HEK293 (cell line): ENCODE data around the gene CANT1.

Experiments
- GLI2 ChIP-seq: fragments of 450-650 bp; formaldehyde crosslinking; IDR thresholded peaks from 2 replicates; pipeline ENCODE4; 2017; ENCODE audit warnings: missing biosample characterization, missing genetic modification characterization, low read depth, borderline replicate concordance
- HOXA7 ChIP-seq: sonication (generic); formaldehyde crosslinking; IDR thresholded peaks from 2 replicates; pipeline ENCODE4 v1.8.1; 2022; ENCODE audit warnings: missing genetic modification reagents, borderline replicate concordance
- KLF9 ChIP-seq: fragments of 450-650 bp; formaldehyde crosslinking; IDR thresholded peaks from 2 replicates; pipeline ENCODE4 v1.5.1; 2016; ENCODE audit warnings: missing biosample characterization, missing genetic modification characterization, low read depth
- PRDM1 ChIP-seq: fragments of 450-650 bp; formaldehyde crosslinking; IDR thresholded peaks from 2 replicates; pipeline ENCODE4; 2016; ENCODE audit warnings: missing biosample characterization, missing genetic modification characterization
- REST ChIP-seq: fragments of 450-650 bp; formaldehyde crosslinking; IDR thresholded peaks from 2 replicates; pipeline ENCODE4 v1.5.1; 2016; ENCODE audit warnings: missing biosample characterization, missing genetic modification characterization
- SALL2 ChIP-seq: fragments of 450-650 bp; formaldehyde crosslinking; IDR thresholded peaks from 2 replicates; pipeline ENCODE4 v1.5.0; 2017; ENCODE audit warnings: missing biosample characterization, mild to moderate bottlenecking, missing genetic modification characterization, borderline replicate concordance
- ZBTB17 ChIP-seq: fragments of 450-650 bp; formaldehyde crosslinking; IDR thresholded peaks from 2 replicates; pipeline ENCODE4 v1.5.1; 2016; ENCODE audit warnings: missing biosample characterization, missing genetic modification characterization
- ZBTB44 ChIP-seq: fragments of 450-650 bp; IDR thresholded peaks from 2 replicates; pipeline ENCODE4 v1.5.1; 2018; ENCODE audit warnings: missing biosample characterization, mild to moderate bottlenecking, missing genetic modification characterization
- ZNF132 ChIP-seq: fragments of 450-650 bp; formaldehyde crosslinking; IDR thresholded peaks from 2 replicates; pipeline ENCODE4 v1.5.1; 2017; ENCODE audit warnings: missing biosample characterization, missing genetic modification characterization, borderline replicate concordance
- ZNF140 ChIP-seq: fragments of 450-650 bp; formaldehyde crosslinking; IDR thresholded peaks from 2 replicates; pipeline ENCODE4 v1.5.1; 2016; ENCODE audit warnings: missing biosample characterization, missing genetic modification characterization
- ZNF148 ChIP-seq: fragments of 450-650 bp; formaldehyde crosslinking; IDR thresholded peaks from 2 replicates; pipeline ENCODE4 v1.5.0; 2017; ENCODE audit warnings: missing biosample characterization, missing genetic modification characterization, borderline replicate concordance
- ZNF157 ChIP-seq: fragments of 450-650 bp; formaldehyde crosslinking; IDR thresholded peaks from 2 replicates; pipeline ENCODE4 v1.5.1; 2016; ENCODE audit warnings: missing biosample characterization, missing genetic modification characterization
- ZNF16 ChIP-seq: fragments of 450-650 bp; formaldehyde crosslinking; IDR thresholded peaks from 2 replicates; pipeline ENCODE4 v1.5.1; 2016; ENCODE audit warnings: low read depth, missing biosample characterization, missing genetic modification characterization
- ZNF18 ChIP-seq: fragments of 450-650 bp; formaldehyde crosslinking; IDR thresholded peaks from 2 replicates; pipeline ENCODE4 v1.5.1; 2016; ENCODE audit warnings: missing biosample characterization, missing genetic modification characterization
- ZNF24 ChIP-seq: fragments of 450-650 bp; formaldehyde crosslinking; IDR thresholded peaks from 2 replicates; pipeline ENCODE4 v1.5.1; 2016; ENCODE audit warnings: missing biosample characterization, missing genetic modification characterization
- ZNF473 ChIP-seq: fragments of 450-650 bp; formaldehyde crosslinking; IDR thresholded peaks from 2 replicates; pipeline ENCODE4 v1.5.1; 2017; ENCODE audit warnings: missing biosample characterization, missing genetic modification characterization
- ZNF48 ChIP-seq: fragments of 450-650 bp; formaldehyde crosslinking; IDR thresholded peaks from 2 replicates; pipeline ENCODE4 v1.5.1; 2016; ENCODE audit warnings: missing biosample characterization, missing genetic modification characterization
- ZNF549 ChIP-seq: fragments of 450-650 bp; IDR thresholded peaks from 2 replicates; pipeline ENCODE4 v1.5.1; 2018; ENCODE audit warnings: missing biosample characterization, missing genetic modification characterization, mild to moderate bottlenecking, inconsistent platforms, moderate library complexity
- ZNF571 ChIP-seq: fragments of 450-650 bp; formaldehyde crosslinking; IDR thresholded peaks from 2 replicates; pipeline ENCODE4 v1.5.0; 2017; ENCODE audit warnings: missing biosample characterization, missing genetic modification characterization
- ZNF585B ChIP-seq: fragments of 450-650 bp; formaldehyde crosslinking; IDR thresholded peaks from 2 replicates; pipeline ENCODE4 v1.5.1; 2016; ENCODE audit warnings: missing biosample characterization, missing genetic modification characterization
- ZNF600 ChIP-seq: fragments of 450-650 bp; formaldehyde crosslinking; IDR thresholded peaks from 2 replicates; pipeline ENCODE4 v1.5.1; 2016; ENCODE audit warnings: missing biosample characterization, missing genetic modification characterization
- ZNF624 ChIP-seq: fragments of 450-650 bp; formaldehyde crosslinking; IDR thresholded peaks from 2 replicates; pipeline ENCODE4 v1.5.1; 2017; ENCODE audit warnings: missing biosample characterization, missing genetic modification characterization
- ZNF629 ChIP-seq: fragments of 450-650 bp; formaldehyde crosslinking; IDR thresholded peaks from 2 replicates; pipeline ENCODE4 v1.5.1; 2017; ENCODE audit warnings: missing biosample characterization, missing genetic modification characterization
- ZNF658 ChIP-seq: fragments of 450-650 bp; formaldehyde crosslinking; IDR thresholded peaks from 2 replicates; pipeline ENCODE4; 2016; ENCODE audit warnings: missing biosample characterization, missing genetic modification characterization
- ZNF707 ChIP-seq: fragments of 450-650 bp; formaldehyde crosslinking; IDR thresholded peaks from 2 replicates; pipeline ENCODE4 v1.5.1; 2016; ENCODE audit warnings: missing biosample characterization, missing genetic modification characterization
- ZNF76 ChIP-seq: fragments of 450-650 bp; formaldehyde crosslinking; IDR thresholded peaks from 2 replicates; pipeline ENCODE4; 2016; ENCODE audit warnings: low read depth, missing biosample characterization, missing genetic modification characterization, borderline replicate concordance
- ZSCAN18 ChIP-seq: fragments of 450-650 bp; formaldehyde crosslinking; IDR thresholded peaks from 2 replicates; pipeline ENCODE4 v1.5.1; 2016; ENCODE audit warnings: missing biosample characterization, missing genetic modification characterization

The CANT1 gene

GRCh38 chr17:79009397-79010303 lies at the start of gene CANT1 (continued):
- TF ChIP-seq PRDM1 (tag by site-specific recombination) (no peak), ZNF157 (no peak), ZNF24 (tag by site-specific recombination) (no peak), ZNF658 (tag by site-specific recombination) (no peak), ZNF629 (tag by site-specific recombination) (0 out of 2 replicates have a peak, but pooled peaks have one; percentile 13), ZNF132 (tag by site-specific recombination) (no peak), REST (tag by site-specific recombination) (0 out of 2 replicates have a peak, but pooled peaks have one; percentile 16), ZBTB17 (0 out of 2 replicates have a peak, but pooled peaks have one; percentile 8), KLF9 (tag by site-specific recombination) (peak; percentile 65; the same call in 1 of the 2 replicates), GLI2 (tag by site-specific recombination) (no peak), ZNF549 (no peak), ZNF600 (tag by site-specific recombination) (no peak), ZNF707 (no peak), ZNF624 (tag by site-specific recombination) (no peak), ZNF48 (tag by site-specific recombination) (no peak), ZNF16 (tag by site-specific recombination) (no peak), ZNF76 (peak; percentile 98), SALL2 (no peak), ZNF473 (tag by site-specific recombination) (no peak), HOXA7 (no peak), ZBTB44 (tag by site-specific recombination) (no peak), ZSCAN18 (tag by site-specific recombination) (no peak), ZNF585B (tag by site-specific recombination) (no peak), ZNF148 (no peak), ZNF140 (tag by site-specific recombination) (no peak), ZNF571 (tag by site-specific recombination) (no peak), ZNF18 (tag by site-specific recombination) (no peak)
